Activated CD8-positive, alpha-beta memory T cell treated with anti-CD3 and anti-CD28 coated beads, Interleukin-2, amount 50 U/mL, for 48 hours (primary cell): ENCODE measurements around the gene TAF1C.
A peak's percentile ranks its signal among the peaks of the same experiment; 100 is the strongest.
"Not testable (repeated sequence)": the region's sequence is repeated elsewhere in the genome, so short reads cannot be mapped to it uniquely, and the experiment has no call there.

Source experiments
- DNase-seq: peaks from one replicate; pipeline ENCODE4 v3.0.0-alpha.2; 2020

Gene TAF1C

GRCh38 chr16:84186685-84187437 lies at the start of gene TAF1C:
Gene TAF1C, minus strand, starts transcription at chr16:84187057. Its CDS starts 2,069 bp downstream, at chr16:84184988.
- peak; percentile 97 for DNase-seq

DNA sequence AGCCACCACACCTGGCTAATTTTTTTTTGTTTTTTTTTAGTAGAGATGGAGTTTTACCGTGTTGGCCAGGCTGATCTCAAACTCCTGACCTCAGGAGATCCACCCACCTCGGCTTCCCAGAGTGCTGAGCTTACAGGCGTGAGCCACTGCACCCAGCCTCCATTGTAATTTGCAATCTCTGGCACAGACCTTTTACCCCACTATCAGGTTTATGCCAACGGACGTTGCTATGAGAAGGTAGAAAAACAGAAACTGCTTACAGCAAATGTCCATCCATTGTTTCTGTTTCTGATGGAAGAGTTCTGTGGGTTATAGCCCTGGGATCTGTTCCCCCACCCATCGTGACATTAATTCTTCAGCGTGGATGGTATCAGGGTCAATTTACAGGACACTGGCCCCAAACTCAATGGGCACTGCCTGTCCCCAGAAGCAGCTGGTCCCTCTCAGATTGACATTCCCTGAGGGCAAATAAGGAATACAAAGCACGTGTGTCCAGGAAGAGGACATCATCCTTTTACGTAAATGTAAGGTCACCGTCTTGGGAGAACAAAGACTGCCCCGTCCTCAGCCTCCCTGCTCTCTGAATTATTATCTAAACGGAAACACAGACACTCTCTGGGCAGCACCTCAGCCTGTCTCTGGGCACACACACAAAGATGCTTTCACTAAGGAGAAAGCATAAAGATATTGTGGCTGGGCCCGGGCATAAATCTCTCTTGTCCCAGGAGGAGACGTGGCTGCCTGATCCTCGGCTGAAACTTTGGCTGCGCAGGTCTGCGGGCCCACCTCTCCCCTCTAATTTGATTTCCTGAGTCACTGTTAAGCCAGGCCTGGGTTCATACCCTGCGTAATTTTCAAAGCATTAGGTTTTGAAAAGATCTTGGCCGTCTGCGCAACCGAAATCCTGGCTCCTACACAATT lies 47.7 kb upstream of the TAF1C start:
- DNase-seq, result no peak

DNA sequence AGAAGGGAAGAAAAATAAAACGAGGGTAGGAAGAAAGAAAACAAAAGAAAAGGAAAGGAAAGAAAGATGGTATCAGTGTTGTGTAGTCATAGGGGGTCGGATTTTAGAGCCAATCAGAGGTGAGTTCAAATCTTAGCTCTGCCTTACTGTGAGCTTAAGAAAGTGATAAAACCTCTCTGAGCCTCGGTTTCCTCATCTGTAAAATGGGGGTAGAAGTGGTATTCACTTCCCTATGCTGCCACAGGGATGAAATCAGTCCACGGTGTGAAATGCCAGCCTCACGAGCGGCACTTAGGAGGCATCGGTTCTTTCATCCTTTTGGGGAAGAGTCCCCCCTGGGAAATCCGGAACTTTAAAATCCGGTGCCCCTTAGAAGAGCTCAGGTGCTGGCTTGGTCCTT lies 46.9 kb upstream of the TAF1C start:
- DNase-seq, result no peak

- DNase-seq, result no peak
These were observed 46.1 kb upstream of the TAF1C start for GRCh38 chr16:84232969-84233368.

GRCh38 chr16:84232060-84232459 lies 45.2 kb upstream of the TAF1C start:
- DNase-seq, result no peak

DNA sequence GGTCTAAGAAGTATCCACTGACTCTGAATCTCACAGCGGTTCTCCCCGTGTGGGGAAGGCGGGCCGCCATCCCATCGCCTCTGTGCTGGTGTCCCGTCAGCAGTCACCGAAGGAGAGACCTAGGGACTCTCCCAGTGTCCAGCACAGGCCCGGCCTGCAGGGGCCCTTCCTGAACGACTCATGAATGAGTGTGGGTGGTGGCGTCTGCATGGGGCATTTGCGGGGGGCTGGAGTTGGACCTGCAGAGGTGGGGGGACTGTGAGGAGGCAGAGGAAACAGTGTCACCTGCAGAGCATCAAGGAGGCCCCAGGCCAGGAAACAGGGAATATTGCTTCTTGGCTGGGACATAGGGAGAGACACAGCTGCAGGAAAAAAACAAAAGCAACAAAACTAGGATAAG lies 42.6 kb upstream of the TAF1C start:
- DNase-seq, result no peak

DNA sequence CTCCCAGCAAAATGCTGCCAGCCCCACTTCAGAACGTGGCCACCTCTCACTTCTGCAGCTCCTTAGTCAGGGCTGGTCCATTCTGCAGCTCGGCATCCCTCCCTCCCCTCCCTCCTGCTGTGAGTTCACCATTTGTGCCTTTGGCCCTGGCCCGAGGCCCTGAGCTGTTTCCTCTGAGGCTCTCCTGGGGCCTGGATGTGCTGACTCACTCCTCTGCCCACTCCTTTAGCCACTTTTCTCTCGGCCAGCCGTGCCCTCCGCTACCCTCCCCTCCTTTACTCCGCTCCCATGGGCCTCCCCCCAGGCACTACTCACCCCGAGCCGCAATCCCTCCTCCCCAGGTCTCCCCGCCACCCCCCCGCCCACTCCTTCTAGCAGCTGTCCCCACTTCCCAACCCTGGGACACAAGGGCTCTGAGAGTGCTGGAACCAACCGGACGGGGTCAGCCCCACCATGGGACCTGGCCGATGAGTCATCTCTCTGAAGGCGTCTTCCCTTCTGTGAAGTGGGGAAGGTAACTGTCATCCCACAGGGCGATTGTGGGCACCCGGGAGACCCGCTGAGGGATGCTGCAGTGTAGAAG lies 41.5 kb upstream of the TAF1C start:
- DNase-seq, result no peak

- no peak for DNase-seq
These were observed 40.7 kb upstream of the TAF1C start for GRCh38 chr16:84227548-84227947.

DNA sequence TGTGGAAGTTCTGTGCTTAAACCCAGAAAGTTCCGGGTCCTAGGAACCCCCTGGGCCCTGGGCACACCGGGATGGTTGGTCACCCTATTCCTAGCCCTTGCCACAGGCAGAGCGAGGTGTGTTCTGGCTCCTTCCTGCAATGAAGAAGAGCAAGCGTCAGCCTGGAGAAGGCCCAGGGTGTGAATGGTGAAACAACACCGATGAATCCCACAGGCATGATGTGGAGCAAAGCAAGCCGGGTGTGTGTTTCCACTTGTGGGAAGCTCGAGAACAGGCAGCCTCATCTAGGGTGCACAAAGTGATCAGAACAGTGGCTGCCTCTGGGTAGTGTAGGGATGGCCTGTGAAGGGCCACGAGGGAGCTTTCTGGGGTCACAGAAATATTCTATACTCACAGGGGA lies 39.2 kb upstream of the TAF1C start:
- no peak for DNase-seq

GRCh38 chr16:84225571-84225970 lies 38.7 kb upstream of the TAF1C start:
- DNase-seq, result no peak

- no peak for DNase-seq
These were observed 38.3 kb upstream of the TAF1C start for GRCh38 chr16:84225126-84225525.

DNA sequence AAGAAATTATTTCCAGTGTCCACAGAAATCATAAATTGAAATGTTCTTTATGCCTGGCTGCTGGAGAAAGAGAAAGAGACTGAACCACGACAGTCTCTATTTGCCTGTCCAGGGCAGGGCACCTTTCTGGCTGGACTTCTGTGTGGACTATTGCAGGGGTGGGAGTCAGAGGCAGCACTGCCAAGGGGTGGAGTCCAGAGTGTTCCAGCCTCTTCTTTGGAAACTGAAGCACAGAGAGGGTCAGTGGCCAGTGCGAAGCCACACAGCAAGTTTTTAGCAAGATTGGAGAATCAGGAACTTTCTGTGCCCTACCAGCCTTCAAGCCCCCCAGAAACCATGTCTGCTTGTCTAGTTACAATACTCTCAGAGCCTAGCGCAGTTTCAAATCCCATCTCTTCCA lies 37.7 kb upstream of the TAF1C start:
- DNase-seq, result no peak

- no peak for DNase-seq
These were observed 36.6 kb upstream of the TAF1C start for GRCh38 chr16:84223456-84223855.

- no peak for DNase-seq
These were observed 34.0 kb upstream of the TAF1C start for GRCh38 chr16:84220851-84221250.

DNA sequence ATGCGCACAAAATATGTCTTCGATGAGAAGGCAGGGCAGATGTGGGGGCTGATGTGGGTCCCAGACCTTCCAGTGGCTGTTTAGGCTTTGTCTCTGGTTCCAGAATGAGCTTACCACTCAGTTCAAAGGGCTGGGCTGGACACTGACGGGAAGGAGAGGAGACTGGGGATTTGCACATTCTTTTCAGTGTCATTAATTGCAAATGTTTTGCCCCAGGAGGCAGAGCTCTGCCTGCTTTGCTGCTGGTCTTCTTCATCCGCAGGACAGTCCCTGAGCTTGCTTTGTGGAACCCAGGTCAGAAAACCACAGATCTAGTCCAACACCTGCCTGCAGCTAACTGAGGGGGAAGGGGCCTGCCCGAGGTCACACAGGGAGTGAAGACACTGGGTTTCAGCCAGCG lies 32.1 kb upstream of the TAF1C start:
- DNase-seq, result no peak

DNA sequence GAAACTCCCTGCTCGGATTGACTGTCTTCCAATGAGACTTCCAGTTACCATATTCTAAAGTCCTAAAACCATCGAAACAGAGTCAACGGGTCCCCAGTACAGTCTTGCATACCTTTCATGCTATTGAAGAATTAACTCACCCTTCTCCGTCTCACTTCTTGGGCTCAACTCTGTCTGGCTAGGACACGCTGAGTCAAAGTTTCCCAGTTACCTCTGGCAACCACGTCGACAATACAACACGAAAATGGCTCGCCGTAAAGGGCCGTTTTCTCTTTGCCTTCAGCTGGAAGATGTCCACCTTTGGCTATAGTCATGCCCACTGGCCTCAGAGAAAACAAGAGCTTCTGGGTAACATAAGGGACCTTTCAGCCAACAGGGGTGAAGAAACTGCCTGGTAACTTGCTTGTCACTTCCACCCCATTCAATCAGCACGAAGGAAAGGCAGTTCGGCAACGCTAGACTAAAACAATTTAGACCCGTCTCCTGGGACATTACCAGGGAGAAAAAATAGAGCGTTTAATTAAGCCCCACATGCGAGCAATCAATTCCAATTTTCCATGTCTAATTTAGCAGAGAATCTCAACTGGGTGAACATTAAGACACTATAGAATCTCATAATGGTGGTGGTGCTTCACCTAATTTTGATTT lies 31.4 kb upstream of the TAF1C start:
- no peak for DNase-seq

GRCh38 chr16:84216144-84216543 lies 29.3 kb upstream of the TAF1C start:
- DNase-seq, result not testable (repeated sequence)

DNA sequence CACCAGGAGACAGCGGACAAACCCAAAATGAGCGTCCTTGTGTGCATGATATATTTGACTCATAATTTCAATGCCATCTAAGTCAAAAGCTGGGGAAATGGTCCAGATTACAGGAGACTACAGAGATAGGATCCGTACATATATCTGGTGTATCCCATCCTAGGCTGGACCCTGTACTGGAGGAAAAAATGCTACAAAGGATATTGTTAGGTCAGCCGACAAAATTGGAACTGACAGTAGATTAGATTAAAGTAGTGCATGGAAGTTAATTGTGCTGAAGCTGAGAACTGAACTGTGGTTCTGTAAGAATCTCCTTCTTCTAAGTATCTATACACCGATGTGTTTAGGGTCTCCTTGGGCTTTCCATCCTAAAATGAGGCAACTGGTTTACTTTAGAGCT lies 28.7 kb upstream of the TAF1C start:
- no peak for DNase-seq

DNA sequence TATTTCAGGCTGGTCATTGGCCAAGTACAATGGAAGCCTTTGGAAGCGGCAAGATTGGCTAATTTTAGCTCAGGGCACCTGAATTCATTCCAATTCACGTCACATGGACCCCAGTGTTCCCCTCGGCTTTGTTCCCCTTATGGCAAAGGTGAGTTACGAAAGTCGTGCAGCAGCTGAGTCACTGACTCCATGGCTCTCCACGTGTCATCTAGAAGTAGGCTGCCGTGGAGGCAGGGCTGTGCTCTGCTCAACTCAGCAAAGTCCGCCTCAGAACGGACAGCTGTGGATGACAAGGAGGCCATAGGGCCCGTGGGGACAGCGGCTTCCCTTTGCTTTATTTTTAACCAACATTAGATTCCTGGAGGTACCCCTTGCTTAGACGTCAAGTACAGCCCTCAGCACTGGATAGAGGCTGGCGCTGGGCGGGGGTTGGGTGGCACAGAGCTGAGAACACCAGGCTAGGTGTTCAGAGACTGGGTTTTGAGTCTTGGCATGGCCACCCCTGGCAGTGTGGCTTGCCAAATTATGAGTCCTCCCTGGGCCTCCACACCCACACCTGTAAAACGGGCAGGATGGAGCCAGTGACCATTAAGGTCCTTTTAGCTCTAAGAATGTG lies 27.7 kb upstream of the TAF1C start:
- no peak for DNase-seq

GRCh38 chr16:84212631-84213030 lies 25.8 kb upstream of the TAF1C start:
- DNase-seq, result no peak

- DNase-seq, result no peak
These were observed 25.3 kb upstream of the TAF1C start for GRCh38 chr16:84212154-84212553.

- DNase-seq, result no peak
These were observed 23.1 kb upstream of the TAF1C start for GRCh38 chr16:84209989-84210388.

- DNase-seq, result no peak
These were observed 21.0 kb upstream of the TAF1C start for GRCh38 chr16:84207879-84208278.
